Upper lobe of right lung (tissue), 1 donor: ENCODE measurements around the gene KLF5. TPM values are rescaled to one million over a fixed set of nuclear protein-coding genes. Genes with fewer than 3 reads are reported as not detected.

Source experiments
- ATAC-seq: fragments of 200-7000 bp; cut with Tn5 transposase; one replicate; pipeline ENCODE4 v1.9.1; 2020; ENCODE audit warnings: mild to moderate bottlenecking, moderate library complexity
- DNase-seq: peaks from one replicate; pipeline ENCODE4 v3.0.0-alpha.2; 2020
- H3K27ac ChIP-seq: fragments of 200-600 bp; one replicate; pipeline ENCODE4 v1.8.0; 2022
- H3K27me3 ChIP-seq: fragments of 200-600 bp; one replicate; pipeline ENCODE4 v1.8.0; 2022; ENCODE audit warnings: mild to moderate bottlenecking
- H3K36me3 ChIP-seq: fragments of 200-600 bp; one replicate; pipeline ENCODE4 v1.8.0; 2022
- H3K4me1 ChIP-seq: fragments of 200-600 bp; one replicate; pipeline ENCODE4 v1.8.0; 2022
- H3K4me3 ChIP-seq: fragments of 200-600 bp; one replicate; pipeline ENCODE4 v1.8.0; 2022; ENCODE audit warnings: mild to moderate bottlenecking
- H3K9me3 ChIP-seq: fragments of 200-600 bp; one replicate; pipeline ENCODE4 v1.8.0; 2022
- intact Hi-C: fragments of 100-400 bp; cut with DNase I; formaldehyde crosslinking; loops from one replicate; pipeline ENCODE4 v1.11.0; 2022
- total RNA-seq: library from RNA; stranded (reverse); fragmentation: NEBNext Ultra II Directional; extraction: Animal tissue kit (Norgen Biotek cat#: 25700); gene quantifications from one replicate; pipeline ENCODE4 v1.2.1, GENCODE V29; 2021
- TF ChIP-seq, protein P1 (sequence below): fragments of 200-600 bp; IDR thresholded peaks from one replicate; pipeline ENCODE4 v1.8.0; 2022; ENCODE audit warnings: antibody characterized with exemption
- donor health status: DM: no; HTN: yes; CAD: no; lungs with severe emphysema.

KLF5 gene
- total RNA-seq, 1 donor from 2014 or later = 53.7 TPM

DNA sequence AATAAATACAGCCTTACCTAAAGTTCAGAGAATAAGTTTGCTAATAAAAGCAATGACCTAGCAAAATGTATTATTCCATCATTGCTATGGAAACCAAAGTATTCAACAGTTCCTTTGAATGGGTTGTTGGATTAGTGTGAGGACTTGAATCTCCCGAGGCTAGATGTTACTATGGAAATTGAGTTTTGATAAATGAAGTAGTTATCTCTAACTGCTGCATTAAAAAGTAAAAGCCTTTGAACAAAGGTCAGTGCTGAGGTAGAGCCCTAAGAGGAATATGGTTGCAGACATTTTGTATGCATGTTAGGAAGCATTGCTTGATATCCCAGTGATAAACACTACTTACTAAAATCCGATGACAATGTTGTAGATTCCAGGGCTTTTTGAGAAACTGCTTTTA is 6.2 kb downstream of the KLF5 start:
- H3K4me1 ChIP-seq = no peaks in the 10 kb centered on the region
- ATAC-seq (no peak), DNase-seq (no peak)
- H3K27me3 ChIP-seq = no peaks in the 10 kb centered on the region
- H3K9me3 ChIP-seq = no peaks in the 10 kb centered on the region
- no peak overlapping the region for H3K27ac ChIP-seq
- H3K4me3 ChIP-seq = no peak overlapping the region
- peaks cover 6% of the 10 kb centered on the region for H3K36me3 ChIP-seq
- intact Hi-C loops = no loop called here
- TF ChIP-seq, protein P1, sequence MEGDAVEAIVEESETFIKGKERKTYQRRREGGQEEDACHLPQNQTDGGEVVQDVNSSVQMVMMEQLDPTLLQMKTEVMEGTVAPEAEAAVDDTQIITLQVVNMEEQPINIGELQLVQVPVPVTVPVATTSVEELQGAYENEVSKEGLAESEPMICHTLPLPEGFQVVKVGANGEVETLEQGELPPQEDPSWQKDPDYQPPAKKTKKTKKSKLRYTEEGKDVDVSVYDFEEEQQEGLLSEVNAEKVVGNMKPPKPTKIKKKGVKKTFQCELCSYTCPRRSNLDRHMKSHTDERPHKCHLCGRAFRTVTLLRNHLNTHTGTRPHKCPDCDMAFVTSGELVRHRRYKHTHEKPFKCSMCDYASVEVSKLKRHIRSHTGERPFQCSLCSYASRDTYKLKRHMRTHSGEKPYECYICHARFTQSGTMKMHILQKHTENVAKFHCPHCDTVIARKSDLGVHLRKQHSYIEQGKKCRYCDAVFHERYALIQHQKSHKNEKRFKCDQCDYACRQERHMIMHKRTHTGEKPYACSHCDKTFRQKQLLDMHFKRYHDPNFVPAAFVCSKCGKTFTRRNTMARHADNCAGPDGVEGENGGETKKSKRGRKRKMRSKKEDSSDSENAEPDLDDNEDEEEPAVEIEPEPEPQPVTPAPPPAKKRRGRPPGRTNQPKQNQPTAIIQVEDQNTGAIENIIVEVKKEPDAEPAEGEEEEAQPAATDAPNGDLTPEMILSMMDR = no peak

DNA sequence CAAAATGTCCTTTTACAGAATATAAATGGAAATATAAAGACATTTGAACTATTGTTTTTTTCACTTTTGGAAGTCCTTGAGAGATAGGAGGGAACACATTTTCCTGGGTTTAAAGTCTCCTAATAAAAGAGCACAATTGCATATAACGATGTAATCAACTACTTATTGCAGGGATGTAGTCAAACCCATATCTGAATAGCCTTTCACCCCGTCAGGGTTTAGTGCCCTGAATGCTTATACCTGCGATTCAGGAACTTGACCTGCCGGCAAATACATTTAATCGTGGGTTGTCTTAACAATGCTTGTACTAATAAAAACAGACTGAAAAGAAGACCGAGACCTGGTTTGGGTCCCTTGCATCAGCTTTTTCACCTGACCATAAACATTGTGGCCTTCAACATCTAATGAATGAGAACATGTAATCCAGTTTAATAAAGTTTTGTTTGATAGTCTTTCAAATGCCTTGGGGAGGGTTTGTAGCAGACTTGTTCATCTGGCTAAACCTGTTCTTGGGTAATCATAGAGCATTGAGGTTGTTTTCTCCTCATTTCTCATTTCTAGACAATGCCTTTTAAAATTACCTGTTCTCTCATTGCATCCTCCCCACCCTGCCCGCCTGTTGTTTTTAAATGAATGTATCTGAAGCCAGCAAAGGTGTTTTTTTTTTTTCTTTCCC is 7.0 kb downstream of the KLF5 start:
- TF ChIP-seq, protein P1 = no peak
- no peaks in the 10 kb centered on the region for H3K9me3 ChIP-seq
- H3K36me3 ChIP-seq = peaks cover 6% of the 10 kb centered on the region
- H3K4me1 ChIP-seq = no peaks in the 10 kb centered on the region
- intact Hi-C loops = no loop called here
- no peaks in the 10 kb centered on the region for H3K27me3 ChIP-seq
- DNase-seq (no peak), ATAC-seq (peak; percentile 37)
- H3K4me3 ChIP-seq = no peak overlapping the region
- no peak overlapping the region for H3K27ac ChIP-seq

DNA sequence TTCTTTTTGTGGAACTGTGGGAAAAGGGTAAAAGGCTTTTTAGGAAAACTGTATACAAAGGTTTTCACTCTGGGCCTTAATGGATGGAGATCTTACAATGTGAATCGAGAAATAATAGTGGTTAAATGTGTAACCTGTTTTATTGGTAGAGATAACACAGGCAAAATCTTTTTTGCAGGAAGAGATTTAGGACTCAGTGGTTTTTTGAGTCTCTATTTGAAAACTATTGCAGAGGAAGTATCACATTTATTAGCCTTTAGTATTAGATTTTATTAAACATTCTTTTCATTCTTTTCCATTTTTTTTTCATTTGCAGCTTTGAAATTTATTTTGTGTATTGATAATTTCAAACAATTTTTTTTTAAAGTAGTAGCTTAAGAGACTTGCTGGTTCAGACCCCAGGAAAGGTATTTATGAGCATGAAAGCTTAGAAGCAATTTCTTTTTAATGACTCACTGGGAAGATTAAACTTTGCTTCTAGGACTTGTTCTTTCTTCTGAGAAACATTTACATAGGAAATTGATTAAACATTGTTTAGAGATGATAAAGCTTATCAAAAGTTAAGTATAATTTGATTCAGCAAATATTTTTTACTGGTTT is 10.5 kb downstream of the KLF5 start:
- Histone ChIP-seq H3K27ac (no peak overlapping the region), H3K9me3 (no peaks in the 10 kb centered on the region), H3K4me1 (no peaks in the 10 kb centered on the region), H3K27me3 (no peaks in the 10 kb centered on the region), H3K4me3 (no peak overlapping the region), H3K36me3 (peaks cover 2% of the 10 kb centered on the region)
- intact Hi-C loops = no loop called here
- ATAC-seq (no peak), DNase-seq (no peak)
- TF ChIP-seq, protein P1 = no peak

DNA sequence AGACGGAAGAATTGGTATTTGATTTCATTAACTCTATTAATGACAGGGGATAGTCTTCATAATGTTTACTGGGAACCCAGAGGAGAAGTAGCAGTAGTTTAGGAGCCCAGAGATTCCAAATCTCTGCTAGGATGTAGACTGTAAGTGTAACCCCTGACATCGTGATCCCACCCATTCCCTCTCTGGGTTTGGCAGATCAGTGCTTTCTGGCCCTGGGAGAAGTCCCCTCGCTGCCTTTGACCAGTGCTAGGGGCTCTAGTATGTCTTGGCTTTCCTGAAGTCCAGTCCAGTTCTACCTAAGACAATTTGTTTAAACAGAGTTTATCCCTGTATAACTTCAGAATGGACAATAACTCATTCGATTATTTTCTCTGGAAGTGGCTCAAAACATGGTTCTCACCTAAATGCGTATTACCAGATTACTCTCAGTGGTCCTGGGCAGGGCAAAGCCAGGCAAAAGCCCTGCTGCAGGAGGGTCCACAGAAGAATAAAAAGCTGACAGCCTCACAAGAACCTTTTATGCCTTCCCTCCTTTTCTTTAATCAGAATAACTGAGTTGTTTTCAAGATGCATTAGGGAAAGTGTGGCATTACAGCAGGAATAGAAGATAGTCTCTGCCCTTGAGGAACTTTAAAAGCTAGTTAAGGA is 11.8 kb downstream of the KLF5 start:
- Histone ChIP-seq H3K27ac (peak overlapping the region; percentile 19), H3K27me3 (no peaks in the 10 kb centered on the region), H3K9me3 (no peaks in the 10 kb centered on the region), H3K36me3 (no peaks in the 10 kb centered on the region), H3K4me3 (no peak overlapping the region), H3K4me1 (no peaks in the 10 kb centered on the region)
- DNase-seq (no peak), ATAC-seq (no peak)
- intact Hi-C loops = no loop called here
- TF ChIP-seq, protein P1 = no peak

DNA sequence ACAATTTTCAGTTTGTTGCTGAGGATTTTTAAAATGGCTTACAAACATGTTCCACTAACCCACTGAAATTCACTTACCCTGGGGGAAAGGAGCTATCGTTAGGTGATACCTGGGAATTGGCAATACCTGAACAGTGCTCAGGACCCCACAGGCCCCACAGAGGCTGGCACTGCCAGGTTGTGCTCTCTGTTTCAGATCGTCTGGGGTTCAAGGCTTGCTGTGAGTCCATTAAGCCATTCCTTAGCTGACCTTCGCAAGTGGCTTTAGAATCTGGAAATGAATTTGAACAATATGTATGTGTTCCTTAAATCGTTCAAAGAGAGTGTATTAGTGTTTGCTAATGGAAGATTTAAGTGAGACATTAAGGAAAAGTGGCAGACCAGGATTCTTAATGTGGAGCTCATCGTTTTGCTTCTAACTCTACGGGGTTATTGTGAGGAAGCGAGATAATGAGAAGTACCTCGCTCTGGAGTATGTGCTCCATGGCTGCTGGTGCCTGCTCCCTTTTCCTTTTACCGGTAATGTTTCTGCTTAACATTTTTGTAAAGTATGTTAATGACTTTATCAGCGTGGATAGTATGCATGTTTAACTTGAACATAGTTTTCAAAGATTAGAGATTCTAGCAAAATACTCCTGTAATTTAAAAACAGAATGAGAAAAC is 13.6 kb downstream of the KLF5 start:
- Histone ChIP-seq H3K4me3 (no peak overlapping the region), H3K36me3 (no peaks in the 10 kb centered on the region), H3K4me1 (no peaks in the 10 kb centered on the region), H3K27ac (peak overlapping the region; percentile 6), H3K9me3 (no peaks in the 10 kb centered on the region), H3K27me3 (no peaks in the 10 kb centered on the region)
- TF ChIP-seq, protein P1 = no peak
- intact Hi-C loops = no loop called here
- DNase-seq (no peak), ATAC-seq (peak; percentile 47)
